Upper lobe of left lung (tissue), 6 donors: ENCODE measurements around the gene DISC1. TPM values are rescaled to one million over a fixed set of nuclear protein-coding genes. Genes with fewer than 3 reads are reported as not detected.
A peak's percentile ranks its signal among the peaks of the same experiment; 100 is the strongest.

ENCODE experiments used
- ATAC-seq, 2 donors: fragments of 200-7000 bp; cut with Tn5 transposase; one replicate each; pipeline ENCODE4 v1.9.1; 2022; ENCODE audit warnings: mild to moderate bottlenecking in 2 of 2, moderate library complexity in 2 of 2; ENCODE audit not compliant: low FRiP score in 2 of 2
- DNase-seq, 2 donors: peaks; one replicate each; pipeline ENCODE4 v3.0.0-alpha.2; 2019 to 2020
- H3K27ac ChIP-seq, 4 donors: fragments of 200-600 bp; sonication (generic); one replicate each; pipeline ENCODE4 v1.5.1; 2016 to 2019
- H3K27me3 ChIP-seq, 4 donors: fragments of 200-600 bp; sonication (generic); one replicate each; pipeline ENCODE4 v1.5.1; 2017 to 2019
- H3K36me3 ChIP-seq, 4 donors: fragments of 200-600 bp; sonication (generic); one replicate each; pipeline ENCODE4 v1.5.1; 2016 to 2019
- H3K4me1 ChIP-seq, 4 donors: fragments of 200-600 bp; sonication (generic); one replicate each; pipeline ENCODE4 v1.5.1; 2018 to 2019
- H3K4me3 ChIP-seq, 4 donors: fragments of 200-600 bp; sonication (generic); one replicate each; pipeline ENCODE4 v1.5.1; 2017 to 2019; ENCODE audit warnings: mild to moderate bottlenecking in 2 of 4, moderate library complexity in 1 of 4
- H3K9me3 ChIP-seq, 4 donors: fragments of 200-600 bp; sonication (generic); one replicate each; pipeline ENCODE4 v1.5.1; 2018 to 2019
- EP300 ChIP-seq, 4 donors: sonication (generic); formaldehyde crosslinking; IDR thresholded peaks; one replicate each; pipeline ENCODE4 v1.5.1; 2017; ENCODE audit warnings: antibody characterized with exemption in 4 of 4, control low read depth in 2 of 4
- POLR2A ChIP-seq, 4 donors: fragments of 450-650 bp; IDR thresholded peaks; one replicate each; pipeline ENCODE4 v1.5.1; 2016 to 2017; ENCODE audit warnings: antibody characterized with exemption in 4 of 4, mild to moderate bottlenecking in 2 of 4
- POLR2AphosphoS5 ChIP-seq, 2 donors: sonication (generic); formaldehyde crosslinking; IDR thresholded peaks; one replicate each; pipeline ENCODE4 v1.5.1; 2017; ENCODE audit warnings: antibody characterized with exemption in 2 of 2
- WGBS, 2 donors: methylation state at CpG; one replicate each; pipeline ENCODE4 v1.1.5; 2017 to 2018; 5-methylcytosine and 5-hydroxymethylcytosine counted together
- total RNA-seq, 6 donors: library from RNA; depleted of rRNA in 4 of 6; stranded (reverse); fragments of >200 nt in 4 of 6; gene quantifications; one replicate each; pipeline versions ENCODE4 v1.1.0 to v1.2.1, GENCODE V29; 2016 to 2021
- TF ChIP-seq, protein P1 (sequence below), 6 experiments: fragments of 450-650 bp in 4 of 6; fragments of 200-600 bp in 2 of 6; sonication (generic) in 2 of 6; IDR thresholded peaks; one replicate each; pipeline ENCODE4 v1.5.1; 2016 to 2019; ENCODE audit warnings: antibody characterized with exemption in 6 of 6
- donor health status: DM: no; HTN: no; CAD: no; lungs with moderate emphysema.
- donor health status: DM: no; HTN: yes; CAD: no; lungs with severe emphysema.

The DISC1 gene
- total RNA-seq, 6 donors from 2014 or later = 6.1 to 16.8 (median 10.5) TPM

DNA sequence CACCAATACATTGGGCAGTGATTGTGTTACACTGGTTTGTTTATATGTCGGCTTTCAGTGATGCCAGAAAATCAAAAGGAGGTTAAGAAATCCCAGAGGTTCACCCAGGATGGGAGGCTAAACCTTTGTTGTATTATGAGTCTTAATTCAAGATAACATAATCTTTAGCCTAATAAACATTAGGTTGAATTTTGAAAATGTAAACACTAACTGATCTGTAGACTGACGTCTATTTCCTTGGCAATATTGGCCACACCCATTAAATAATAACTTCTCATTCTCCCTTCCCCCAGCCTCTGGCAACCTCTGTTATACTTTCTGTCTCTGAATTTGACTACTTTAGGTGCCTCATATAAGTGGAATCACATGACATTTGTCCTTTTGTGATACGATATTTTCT lies 238.7 kb downstream of the DISC1 start:
- H3K27ac ChIP-seq = no peak overlapping the region
- ATAC-seq (no peak), DNase-seq (no peak)
- no peak overlapping the region for H3K4me3 ChIP-seq
- TF ChIP-seq POLR2AphosphoS5 (IDR thresholded peaks at IDR 0.05) (no peak), EP300 (IDR thresholded peaks at IDR 0.05) (no peak), POLR2A (IDR thresholded peaks at IDR 0.05) (no peak)
- TF ChIP-seq, protein P1, sequence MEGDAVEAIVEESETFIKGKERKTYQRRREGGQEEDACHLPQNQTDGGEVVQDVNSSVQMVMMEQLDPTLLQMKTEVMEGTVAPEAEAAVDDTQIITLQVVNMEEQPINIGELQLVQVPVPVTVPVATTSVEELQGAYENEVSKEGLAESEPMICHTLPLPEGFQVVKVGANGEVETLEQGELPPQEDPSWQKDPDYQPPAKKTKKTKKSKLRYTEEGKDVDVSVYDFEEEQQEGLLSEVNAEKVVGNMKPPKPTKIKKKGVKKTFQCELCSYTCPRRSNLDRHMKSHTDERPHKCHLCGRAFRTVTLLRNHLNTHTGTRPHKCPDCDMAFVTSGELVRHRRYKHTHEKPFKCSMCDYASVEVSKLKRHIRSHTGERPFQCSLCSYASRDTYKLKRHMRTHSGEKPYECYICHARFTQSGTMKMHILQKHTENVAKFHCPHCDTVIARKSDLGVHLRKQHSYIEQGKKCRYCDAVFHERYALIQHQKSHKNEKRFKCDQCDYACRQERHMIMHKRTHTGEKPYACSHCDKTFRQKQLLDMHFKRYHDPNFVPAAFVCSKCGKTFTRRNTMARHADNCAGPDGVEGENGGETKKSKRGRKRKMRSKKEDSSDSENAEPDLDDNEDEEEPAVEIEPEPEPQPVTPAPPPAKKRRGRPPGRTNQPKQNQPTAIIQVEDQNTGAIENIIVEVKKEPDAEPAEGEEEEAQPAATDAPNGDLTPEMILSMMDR (IDR thresholded peaks at IDR 0.05) = no peak
- no peaks in the 10 kb centered on the region for H3K27me3 ChIP-seq
- H3K36me3 ChIP-seq = no peaks in the 10 kb centered on the region
- 47 to 65% methylated on average over 3 of the region's 3 CpGs for WGBS, 2 donors
- H3K9me3 ChIP-seq = no peaks in the 10 kb centered on the region
- H3K4me1 ChIP-seq = peaks cover 2 to 22% (median 3%) of the 10 kb centered on the region in 4 donors

DNA sequence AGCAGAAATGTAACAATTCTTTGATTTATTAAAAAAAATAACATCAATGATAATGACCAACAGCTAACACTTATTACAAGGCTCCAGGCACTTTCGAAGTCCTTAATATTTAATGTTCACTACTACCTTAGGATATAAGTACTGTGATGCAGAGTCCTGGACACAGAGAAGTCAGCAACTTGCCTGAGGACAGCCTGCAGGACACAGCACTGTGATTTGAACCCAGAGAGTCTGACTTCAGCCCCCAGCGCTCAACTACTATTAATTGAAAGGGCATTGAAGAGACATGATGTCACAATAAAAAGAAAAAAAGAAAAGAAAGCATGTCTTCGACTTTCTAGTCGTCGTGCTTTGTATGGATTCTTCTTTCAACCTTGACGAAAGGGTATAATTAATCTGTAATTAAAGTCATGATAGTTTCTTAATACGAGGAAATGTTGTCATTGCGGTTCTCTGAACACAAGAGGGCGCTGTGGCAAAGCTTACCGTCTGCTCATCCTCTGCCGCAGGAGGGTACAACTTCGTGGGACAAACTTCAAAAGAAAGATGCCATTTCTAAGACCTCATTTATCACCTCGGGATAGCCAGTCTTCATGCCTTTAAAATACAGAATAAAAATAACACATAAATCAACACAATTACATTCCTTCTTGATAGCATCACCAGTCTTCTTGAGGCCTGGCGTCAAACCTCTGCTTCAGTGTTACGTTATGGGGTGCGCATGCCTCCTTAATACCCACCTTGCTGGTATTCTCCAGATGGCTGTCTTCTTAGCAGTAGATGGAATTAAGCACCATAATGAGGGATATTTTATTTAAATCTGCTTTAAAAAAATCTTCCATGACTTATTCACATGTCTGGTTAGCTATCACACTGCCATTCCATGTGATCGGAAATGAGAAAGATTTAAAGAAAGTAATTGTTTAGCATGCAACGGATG lies 240.1 kb downstream of the DISC1 start:
- Histone ChIP-seq H3K4me3 (no peak overlapping the region), H3K9me3 (no peaks in the 10 kb centered on the region), H3K4me1 (peaks cover 2 to 22% (median 3%) of the 10 kb centered on the region in 4 donors), H3K36me3 (no peaks in the 10 kb centered on the region), H3K27ac (no peak overlapping the region), H3K27me3 (no peaks in the 10 kb centered on the region)
- no peak for TF ChIP-seq POLR2A (IDR thresholded peaks at IDR 0.05)
- no peak for TF ChIP-seq POLR2AphosphoS5 (IDR thresholded peaks at IDR 0.05)
- TF ChIP-seq, protein P1 (IDR thresholded peaks at IDR 0.05) = peak; percentile 56 to 77 (median 64)
- ATAC-seq = peak in 1 of 2 donors; percentile 70
- DNase-seq = peak in 1 of 2 donors; percentile 43
- 37% methylated on average over 18 of the region's 18 CpGs for WGBS, 2 donors

DNA sequence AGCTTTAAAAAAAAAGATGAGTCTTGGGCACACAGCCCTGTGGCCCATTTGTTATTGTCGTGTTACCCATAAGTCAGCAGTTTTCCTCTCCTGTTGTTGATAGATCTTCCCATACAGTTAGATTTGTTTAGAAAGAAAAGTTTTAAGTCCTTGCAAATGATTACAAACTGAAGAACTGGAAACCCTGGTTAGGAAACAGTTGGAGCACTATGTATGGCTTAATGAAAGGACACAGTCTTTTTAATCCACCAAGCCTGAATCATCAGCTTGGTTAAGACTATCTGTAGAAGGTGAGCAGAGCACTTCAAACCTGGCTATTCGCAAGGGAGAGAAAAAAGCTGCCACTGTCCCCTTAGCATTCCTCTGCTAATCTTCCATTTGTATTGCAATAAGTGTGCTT lies 241.0 kb downstream of the DISC1 start:
- no peak for TF ChIP-seq EP300 (IDR thresholded peaks at IDR 0.05)
- TF ChIP-seq, protein P1 (IDR thresholded peaks at IDR 0.05) = no peak
- WGBS, 2 donors = 31 to 36% methylated on average over 2 of the region's 2 CpGs
- DNase-seq = no peak

DNA sequence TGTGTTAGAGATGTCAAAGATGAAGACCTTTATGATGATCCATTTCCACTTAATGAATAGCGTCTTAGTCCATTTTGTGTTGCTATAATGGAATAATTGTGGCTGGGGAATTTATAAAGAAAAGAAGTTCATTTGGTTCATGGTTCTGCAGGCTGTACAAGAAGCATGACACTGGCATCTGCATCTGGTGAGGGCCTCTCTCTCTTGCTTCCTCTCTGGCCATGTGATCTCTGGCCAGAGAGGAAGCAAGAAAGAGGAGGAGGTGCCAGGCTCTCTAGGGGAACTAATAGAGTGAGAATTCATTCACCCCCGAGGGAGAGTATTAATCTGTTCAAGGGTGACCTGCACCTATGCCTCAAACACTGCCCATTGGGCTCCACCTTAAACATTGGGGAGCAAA lies 242.8 kb downstream of the DISC1 start:
- no peaks in the 10 kb centered on the region for H3K9me3 ChIP-seq
- 58 to 64% methylated on average over 2 of the region's 2 CpGs for WGBS, 2 donors
- H3K4me3 ChIP-seq = no peak overlapping the region
- DNase-seq = no peak
- H3K27me3 ChIP-seq = no peaks in the 10 kb centered on the region
- no peaks in the 10 kb centered on the region for H3K36me3 ChIP-seq
- peak in 1 of 2 donors; percentile 60 for ATAC-seq
- TF ChIP-seq POLR2A (IDR thresholded peaks at IDR 0.05) = no peak
- peaks cover 0 to 22% (median 3%) of the 10 kb centered on the region in 4 donors for H3K4me1 ChIP-seq
- no peak overlapping the region for H3K27ac ChIP-seq

More for the DNA sequence above, 241.0 kb downstream of the DISC1 start:
- Histone ChIP-seq H3K27me3 (no peaks in the 10 kb centered on the region), H3K4me3 (no peak overlapping the region), H3K9me3 (no peaks in the 10 kb centered on the region), H3K36me3 (no peaks in the 10 kb centered on the region), H3K4me1 (peaks cover 0 to 22% (median 3%) of the 10 kb centered on the region in 4 donors), H3K27ac (no peak overlapping the region)
- no peak for ATAC-seq

DNA sequence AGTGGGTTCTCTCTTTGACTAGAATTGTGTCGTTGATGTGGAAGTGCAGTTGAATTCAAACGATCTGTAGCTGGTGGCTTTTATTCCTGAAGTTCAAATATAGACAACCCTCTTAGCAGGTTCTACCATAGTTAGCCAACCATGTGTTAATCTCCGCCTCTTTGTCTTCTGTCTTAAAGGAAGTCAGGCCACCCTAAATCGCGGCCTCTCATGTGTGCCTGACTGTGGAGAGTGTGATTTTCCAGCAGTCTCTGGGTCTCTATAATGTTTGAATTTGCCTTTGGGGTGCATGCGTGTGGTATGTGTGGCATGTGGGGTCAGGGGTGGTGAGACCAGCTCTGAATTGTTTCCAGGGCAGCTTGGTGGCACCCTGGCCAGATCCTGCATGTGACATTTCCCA lies 244.9 kb downstream of the DISC1 start:
- Histone ChIP-seq H3K9me3 (peaks cover 0 to 6% (median 4%) of the 10 kb centered on the region in 4 donors), H3K36me3 (no peaks in the 10 kb centered on the region), H3K4me1 (peaks cover 0 to 13% (median 3%) of the 10 kb centered on the region in 4 donors), H3K27me3 (no peaks in the 10 kb centered on the region), H3K4me3 (no peak overlapping the region), H3K27ac (no peak overlapping the region)
- WGBS, 2 donors = 90% methylated on average over 6 of the region's 6 CpGs
- TF ChIP-seq POLR2AphosphoS5 (IDR thresholded peaks at IDR 0.05) (no peak), POLR2A (IDR thresholded peaks at IDR 0.05) (no peak), EP300 (IDR thresholded peaks at IDR 0.05) (no peak)
- TF ChIP-seq, protein P1 (IDR thresholded peaks at IDR 0.05) = no peak
- ATAC-seq (no peak), DNase-seq (no peak)
